WTC11 (cell line): ENCODE measurements around the gene MOV10L1. TPM values are rescaled to one million over a fixed set of nuclear protein-coding genes. Genes with fewer than 3 reads are reported as not detected.
A peak's percentile ranks its signal among the peaks of the same experiment; 100 is the strongest.

Experiments
- ATAC-seq: fragments of 200-7000 bp; cut with Tn5 transposase; 2 replicates; pipeline ENCODE4 v1.10.0; 2021; ENCODE audit warnings: mild to moderate bottlenecking, moderate library complexity
- CTCF ChIA-PET: fragments of 300-600 bp; sonication (Branson Sonifier 250); formaldehyde crosslinking; loops from one replicate; lab custom pipeline; 2021; ENCODE audit warnings: antibody characterized with exemption; lab: Charles Lee
- POLR2A ChIA-PET: fragments of 350-600 bp; sonication (Branson Sonifier 250); formaldehyde crosslinking; loops from one replicate; lab custom pipeline; 2021; ENCODE audit warnings: antibody characterized with exemption; lab: Charles Lee
- DNase-seq: peaks from one replicate; pipeline ENCODE4 v3.0.0; 2021; ENCODE audit warnings: low spot score
- H3K27ac Mint-ChIP-seq: 2 replicates; pipeline ENCODE4 v1.8.0; 2021; ENCODE audit warnings: mixed read lengths
- H3K27me3 Mint-ChIP-seq: 2 replicates; pipeline ENCODE4 v1.8.0; 2021; ENCODE audit warnings: low read depth, mild to moderate bottlenecking, moderate library complexity, mixed read lengths
- H3K36me3 Mint-ChIP-seq: 2 replicates; pipeline ENCODE4 v1.8.0; 2021; ENCODE audit warnings: mixed read lengths
- H3K4me1 Mint-ChIP-seq: 2 replicates; pipeline ENCODE4 v1.8.0; 2022; ENCODE audit warnings: mixed read lengths
- H3K4me3 Mint-ChIP-seq: 2 replicates; pipeline ENCODE4 v1.8.0; 2021; ENCODE audit warnings: mild to moderate bottlenecking, moderate library complexity, mixed read lengths
- H3K9me3 Mint-ChIP-seq: 2 replicates; pipeline ENCODE4 v1.8.0; 2021; ENCODE audit warnings: mixed read lengths
- ATF1 ChIP-seq: sonication (generic); formaldehyde crosslinking; IDR thresholded peaks from 2 replicates; pipeline ENCODE4 v1.8.1; 2023; ENCODE audit warnings: mild to moderate bottlenecking, moderate library complexity, missing genetic modification reagents
- ELF4 ChIP-seq: sonication (generic); formaldehyde crosslinking; IDR thresholded peaks from 2 replicates; pipeline ENCODE4 v1.8.1; 2022; ENCODE audit warnings: low read depth, mild to moderate bottlenecking, moderate library complexity, missing genetic modification reagents
- ETV6 ChIP-seq: sonication (generic); formaldehyde crosslinking; IDR thresholded peaks from 2 replicates; pipeline ENCODE4 v1.8.1; 2022; ENCODE audit warnings: mild to moderate bottlenecking, missing genetic modification reagents
- JAZF1 ChIP-seq: fragments of 250-450 bp; sonication (Bioruptor Pico); IDR thresholded peaks from 2 replicates; pipeline ENCODE4 v1.9.0; 2021; ENCODE audit warnings: moderate library complexity, mild to moderate bottlenecking, inconsistent platforms
- NFATC4 ChIP-seq: fragments of 250-450 bp; sonication (Bioruptor Pico); IDR thresholded peaks from 2 replicates; pipeline ENCODE4 v1.9.0; 2021; ENCODE audit warnings: mild to moderate bottlenecking
- NFYB ChIP-seq: sonication (generic); formaldehyde crosslinking; conservative IDR thresholded peaks from 2 replicates; pipeline ENCODE4 v1.8.0; 2022; ENCODE audit warnings: low read depth, missing genetic modification reagents
- SMAD4 ChIP-seq: sonication (generic); formaldehyde crosslinking; IDR thresholded peaks from 2 replicates; pipeline ENCODE4 v1.8.0; 2022; ENCODE audit warnings: mild to moderate bottlenecking, missing genetic modification reagents
- SP1 ChIP-seq: sonication (generic); formaldehyde crosslinking; conservative IDR thresholded peaks from 2 replicates; pipeline ENCODE4 v1.8.1; 2022; ENCODE audit warnings: missing genetic modification reagents
- TEAD1 ChIP-seq: sonication (generic); formaldehyde crosslinking; IDR thresholded peaks from 2 replicates; pipeline ENCODE4 v1.8.0; 2022; ENCODE audit warnings: mild to moderate bottlenecking, missing genetic modification reagents
- ZNF121 ChIP-seq: sonication (generic); formaldehyde crosslinking; IDR thresholded peaks from 2 replicates; pipeline ENCODE4 v1.8.0; 2023; ENCODE audit warnings: missing genetic modification reagents
- ZNF317 ChIP-seq: sonication (generic); formaldehyde crosslinking; IDR thresholded peaks from 2 replicates; pipeline ENCODE4 v1.8.1; 2023; ENCODE audit warnings: low read depth, mild to moderate bottlenecking, moderate library complexity, missing genetic modification reagents, borderline replicate concordance
- ZNF416 ChIP-seq: fragments of 250-450 bp; sonication (Bioruptor Pico); IDR thresholded peaks from 2 replicates; pipeline ENCODE4 v1.9.0; 2021; ENCODE audit warnings: mild to moderate bottlenecking, inconsistent platforms
- total RNA-seq: library from RNA; stranded (reverse); gene quantifications from 3 replicates; pipeline ENCODE4 v1.2.3, GENCODE V29; 2021
- TF ChIP-seq, protein P1 (sequence below): sonication (generic); formaldehyde crosslinking; IDR thresholded peaks from 2 replicates; pipeline ENCODE4 v1.8.0; 2022; ENCODE audit warnings: mild to moderate bottlenecking, missing genetic modification reagents
- TF ChIP-seq, protein P2 (sequence below): sonication (generic); formaldehyde crosslinking; IDR thresholded peaks from 2 replicates; pipeline ENCODE4 v1.8.0; 2023; ENCODE audit warnings: mild to moderate bottlenecking, missing genetic modification reagents
- TF ChIP-seq, protein P3 (sequence below): sonication (generic); formaldehyde crosslinking; IDR thresholded peaks from 2 replicates; pipeline ENCODE4 v1.8.0; 2022; ENCODE audit warnings: mild to moderate bottlenecking, missing genetic modification reagents
- TF ChIP-seq, protein P4 (sequence below): sonication (generic); formaldehyde crosslinking; IDR thresholded peaks from 2 replicates; pipeline ENCODE4 v1.8.1; 2023; ENCODE audit warnings: mild to moderate bottlenecking, missing genetic modification reagents, moderate library complexity
- TF ChIP-seq, protein P5 (sequence below): sonication (generic); formaldehyde crosslinking; IDR thresholded peaks from 2 replicates; pipeline ENCODE4 v1.8.1; 2022; ENCODE audit warnings: mild to moderate bottlenecking, moderate library complexity, missing genetic modification reagents
- TF ChIP-seq, protein P6 (sequence below): sonication (generic); formaldehyde crosslinking; IDR thresholded peaks from 2 replicates; pipeline ENCODE4 v1.8.1; 2022; ENCODE audit warnings: low read depth, missing genetic modification reagents, borderline replicate concordance
- TF ChIP-seq, protein P7 (sequence below): sonication (generic); formaldehyde crosslinking; IDR thresholded peaks from 2 replicates; pipeline ENCODE4 v1.8.0; 2023; ENCODE audit warnings: missing genetic modification reagents, mild to moderate bottlenecking, borderline replicate concordance

Gene MOV10L1
- total RNA-seq, 1 experiment from 2014 or later = not detected

DNA sequence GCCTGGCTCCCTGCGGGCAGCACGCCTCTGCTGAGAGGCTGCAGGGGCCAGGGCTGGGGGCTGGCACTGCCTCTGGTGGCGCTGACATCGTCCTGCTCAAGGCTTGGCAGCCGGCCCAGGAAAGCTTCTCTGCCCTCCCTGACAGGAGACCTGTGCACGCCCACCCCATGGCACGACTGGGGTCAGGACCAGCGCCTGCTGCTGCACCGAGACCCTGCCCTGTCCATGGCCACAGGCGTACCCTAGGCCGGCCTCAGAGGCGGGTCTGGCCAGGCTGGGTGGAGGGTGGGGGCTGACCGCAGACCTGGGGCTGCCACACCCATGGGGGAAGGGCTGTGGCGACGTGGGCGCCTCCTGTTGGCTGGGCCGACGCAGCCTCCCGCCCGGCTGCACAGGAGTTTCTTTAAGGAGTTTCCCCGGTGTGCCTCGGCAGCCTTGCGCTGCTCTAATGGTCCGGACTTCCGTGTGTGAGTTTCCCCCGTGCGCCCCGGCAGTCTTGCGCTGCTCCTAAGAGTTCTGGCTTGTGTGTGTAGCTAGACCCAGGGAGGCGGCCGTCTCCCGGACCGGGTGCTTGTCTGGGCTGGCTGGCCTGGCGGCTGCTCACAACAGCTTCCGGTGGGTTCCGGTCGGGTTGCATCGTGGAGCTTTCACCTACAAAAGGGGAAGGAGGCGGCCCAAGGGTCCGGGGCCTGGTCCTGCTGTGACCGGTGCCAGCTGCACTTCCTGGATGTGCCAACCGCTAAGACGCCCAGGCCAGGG lies 100.6 kb downstream of the MOV10L1 start:
- POLR2A ChIA-PET = interaction anchor here (1.3 kb wide), 1 partner anchor 16 kb away, joined by 3 read pairs; no protein-coding TSS in a partner anchor
- Mint-ChIP-seq H3K4me1 (peaks cover 16% of the 10 kb centered on the region), H3K27ac (no peak overlapping the region), H3K27me3 (no peaks in the 10 kb centered on the region; the same call in 1 of the 2 replicates), H3K9me3 (no peaks in the 10 kb centered on the region), H3K36me3 (no peaks in the 10 kb centered on the region; the same call in 1 of the 2 replicates), H3K4me3 (peak overlapping the region; percentile 55)
- CTCF ChIA-PET = interaction anchor here (1.0 to 2.3 kb wide), 12 partner anchors 9 to 160 kb away, joined by 3 to 14 read pairs (median 4); partner anchors contain the start of gene PANX2
- peak; percentile 68 for DNase-seq
- TF ChIP-seq ZNF121 (CRISPR knock-in tag) (0 out of 2 replicates have a peak, but pooled peaks have one; percentile 30), JAZF1 (CRISPR knock-in tag) (no peak), ZNF317 (CRISPR knock-in tag) (no peak), NFYB (CRISPR knock-in tag) (0 out of 2 replicates have a peak, but pooled peaks have one; percentile 7), ETV6 (CRISPR knock-in tag) (0 out of 2 replicates have a peak, but pooled peaks have one; percentile 30), TEAD1 (CRISPR knock-in tag) (peak; percentile 23; the same call in 1 of the 2 replicates), SP1 (CRISPR knock-in tag) (peak; percentile 66)
- TF ChIP-seq, protein P1, sequence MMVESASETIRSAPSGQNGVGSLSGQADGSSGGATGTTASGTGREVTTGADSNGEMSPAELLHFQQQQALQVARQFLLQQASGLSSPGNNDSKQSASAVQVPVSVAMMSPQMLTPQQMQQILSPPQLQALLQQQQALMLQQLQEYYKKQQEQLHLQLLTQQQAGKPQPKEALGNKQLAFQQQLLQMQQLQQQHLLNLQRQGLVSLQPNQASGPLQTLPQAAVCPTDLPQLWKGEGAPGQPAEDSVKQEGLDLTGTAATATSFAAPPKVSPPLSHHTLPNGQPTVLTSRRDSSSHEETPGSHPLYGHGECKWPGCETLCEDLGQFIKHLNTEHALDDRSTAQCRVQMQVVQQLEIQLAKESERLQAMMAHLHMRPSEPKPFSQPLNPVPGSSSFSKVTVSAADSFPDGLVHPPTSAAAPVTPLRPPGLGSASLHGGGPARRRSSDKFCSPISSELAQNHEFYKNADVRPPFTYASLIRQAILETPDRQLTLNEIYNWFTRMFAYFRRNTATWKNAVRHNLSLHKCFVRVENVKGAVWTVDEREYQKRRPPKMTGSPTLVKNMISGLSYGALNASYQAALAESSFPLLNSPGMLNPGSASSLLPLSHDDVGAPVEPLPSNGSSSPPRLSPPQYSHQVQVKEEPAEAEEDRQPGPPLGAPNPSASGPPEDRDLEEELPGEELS (CRISPR knock-in tag) = 0 out of 2 replicates have a peak, but pooled peaks have one; percentile 20
- TF ChIP-seq, protein P2, sequence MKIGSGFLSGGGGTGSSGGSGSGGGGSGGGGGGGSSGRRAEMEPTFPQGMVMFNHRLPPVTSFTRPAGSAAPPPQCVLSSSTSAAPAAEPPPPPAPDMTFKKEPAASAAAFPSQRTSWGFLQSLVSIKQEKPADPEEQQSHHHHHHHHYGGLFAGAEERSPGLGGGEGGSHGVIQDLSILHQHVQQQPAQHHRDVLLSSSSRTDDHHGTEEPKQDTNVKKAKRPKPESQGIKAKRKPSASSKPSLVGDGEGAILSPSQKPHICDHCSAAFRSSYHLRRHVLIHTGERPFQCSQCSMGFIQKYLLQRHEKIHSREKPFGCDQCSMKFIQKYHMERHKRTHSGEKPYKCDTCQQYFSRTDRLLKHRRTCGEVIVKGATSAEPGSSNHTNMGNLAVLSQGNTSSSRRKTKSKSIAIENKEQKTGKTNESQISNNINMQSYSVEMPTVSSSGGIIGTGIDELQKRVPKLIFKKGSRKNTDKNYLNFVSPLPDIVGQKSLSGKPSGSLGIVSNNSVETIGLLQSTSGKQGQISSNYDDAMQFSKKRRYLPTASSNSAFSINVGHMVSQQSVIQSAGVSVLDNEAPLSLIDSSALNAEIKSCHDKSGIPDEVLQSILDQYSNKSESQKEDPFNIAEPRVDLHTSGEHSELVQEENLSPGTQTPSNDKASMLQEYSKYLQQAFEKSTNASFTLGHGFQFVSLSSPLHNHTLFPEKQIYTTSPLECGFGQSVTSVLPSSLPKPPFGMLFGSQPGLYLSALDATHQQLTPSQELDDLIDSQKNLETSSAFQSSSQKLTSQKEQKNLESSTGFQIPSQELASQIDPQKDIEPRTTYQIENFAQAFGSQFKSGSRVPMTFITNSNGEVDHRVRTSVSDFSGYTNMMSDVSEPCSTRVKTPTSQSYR = 0 out of 2 replicates have a peak, but pooled peaks have one; percentile 51
- TF ChIP-seq, protein P3, sequence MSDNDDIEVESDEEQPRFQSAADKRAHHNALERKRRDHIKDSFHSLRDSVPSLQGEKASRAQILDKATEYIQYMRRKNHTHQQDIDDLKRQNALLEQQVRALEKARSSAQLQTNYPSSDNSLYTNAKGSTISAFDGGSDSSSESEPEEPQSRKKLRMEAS (CRISPR knock-in tag) = 0 out of 2 replicates have a peak, but pooled peaks have one; percentile 47
- ATAC-seq = peak; percentile 64

DNA sequence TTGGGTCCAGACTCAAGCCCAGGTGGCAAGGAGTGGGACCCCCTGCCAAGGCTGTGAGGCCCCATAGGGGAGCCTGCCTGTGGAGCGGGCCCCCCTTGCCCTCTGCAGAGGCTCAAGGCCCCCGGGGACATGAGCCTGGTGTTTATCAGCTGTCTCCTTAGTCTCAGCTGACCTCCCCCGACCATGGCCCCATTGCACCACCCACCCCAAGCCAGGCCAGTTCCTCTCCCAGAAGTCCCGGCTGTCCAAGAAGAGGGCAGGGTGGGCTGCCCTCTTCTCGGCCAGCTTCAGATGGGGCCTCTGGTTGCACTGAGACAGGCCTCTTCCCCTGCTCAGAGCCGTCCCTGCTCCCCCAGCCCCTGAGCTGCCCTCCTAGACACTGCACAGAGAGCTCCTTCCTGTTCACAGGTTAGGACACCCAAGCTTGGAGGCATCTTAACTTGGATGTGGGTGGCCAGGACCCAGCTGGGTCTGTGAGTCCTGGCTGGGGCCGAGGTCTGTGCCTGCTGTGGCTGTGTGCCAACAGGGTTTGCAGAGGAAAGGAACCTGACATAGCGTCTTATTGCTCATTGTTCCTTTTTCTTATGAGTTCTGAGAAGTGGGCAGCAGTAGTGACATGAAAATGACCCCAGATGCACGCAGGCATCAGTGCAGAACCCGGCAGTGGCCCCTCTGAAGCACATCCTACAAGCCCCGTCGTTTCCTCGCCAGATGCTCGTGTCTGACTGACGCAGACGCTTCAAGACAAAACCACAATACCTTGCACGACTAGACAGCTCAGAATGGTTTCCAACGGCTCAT lies 101.3 kb downstream of the MOV10L1 start:
- H3K27ac Mint-ChIP-seq = peak overlapping the region; percentile 30; the same call in 1 of the 2 replicates
- ChIA-PET POLR2A (no interaction called here), CTCF (interaction anchor here (1.1 to 2.3 kb wide), 8 partner anchors 10 to 49 kb away, joined by 3 to 14 read pairs (median 4); no protein-coding TSS in a partner anchor)
- peaks cover 16% of the 10 kb centered on the region for H3K4me1 Mint-ChIP-seq
- no peaks in the 10 kb centered on the region; the same call in 1 of the 2 replicates for H3K36me3 Mint-ChIP-seq
- DNase-seq (no peak), ATAC-seq (no peak)
- no peaks in the 10 kb centered on the region for H3K9me3 Mint-ChIP-seq
- H3K27me3 Mint-ChIP-seq = no peaks in the 10 kb centered on the region
- peak overlapping the region; percentile 55 for H3K4me3 Mint-ChIP-seq
- TF ChIP-seq NFATC4 (no peak), SMAD4 (CRISPR knock-in tag) (no peak), ATF1 (CRISPR knock-in tag) (no peak), ELF4 (CRISPR knock-in tag) (no peak), ZNF416 (CRISPR knock-in tag) (no peak)
- TF ChIP-seq, protein P4, sequence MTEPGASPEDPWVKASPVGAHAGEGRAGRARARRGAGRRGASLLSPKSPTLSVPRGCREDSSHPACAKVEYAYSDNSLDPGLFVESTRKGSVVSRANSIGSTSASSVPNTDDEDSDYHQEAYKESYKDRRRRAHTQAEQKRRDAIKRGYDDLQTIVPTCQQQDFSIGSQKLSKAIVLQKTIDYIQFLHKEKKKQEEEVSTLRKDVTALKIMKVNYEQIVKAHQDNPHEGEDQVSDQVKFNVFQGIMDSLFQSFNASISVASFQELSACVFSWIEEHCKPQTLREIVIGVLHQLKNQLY = no peak
- TF ChIP-seq, protein P5, sequence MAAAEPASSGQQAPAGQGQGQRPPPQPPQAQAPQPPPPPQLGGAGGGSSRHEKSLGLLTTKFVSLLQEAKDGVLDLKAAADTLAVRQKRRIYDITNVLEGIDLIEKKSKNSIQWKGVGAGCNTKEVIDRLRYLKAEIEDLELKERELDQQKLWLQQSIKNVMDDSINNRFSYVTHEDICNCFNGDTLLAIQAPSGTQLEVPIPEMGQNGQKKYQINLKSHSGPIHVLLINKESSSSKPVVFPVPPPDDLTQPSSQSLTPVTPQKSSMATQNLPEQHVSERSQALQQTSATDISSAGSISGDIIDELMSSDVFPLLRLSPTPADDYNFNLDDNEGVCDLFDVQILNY (CRISPR knock-in tag) = no peak
- TF ChIP-seq, protein P6, sequence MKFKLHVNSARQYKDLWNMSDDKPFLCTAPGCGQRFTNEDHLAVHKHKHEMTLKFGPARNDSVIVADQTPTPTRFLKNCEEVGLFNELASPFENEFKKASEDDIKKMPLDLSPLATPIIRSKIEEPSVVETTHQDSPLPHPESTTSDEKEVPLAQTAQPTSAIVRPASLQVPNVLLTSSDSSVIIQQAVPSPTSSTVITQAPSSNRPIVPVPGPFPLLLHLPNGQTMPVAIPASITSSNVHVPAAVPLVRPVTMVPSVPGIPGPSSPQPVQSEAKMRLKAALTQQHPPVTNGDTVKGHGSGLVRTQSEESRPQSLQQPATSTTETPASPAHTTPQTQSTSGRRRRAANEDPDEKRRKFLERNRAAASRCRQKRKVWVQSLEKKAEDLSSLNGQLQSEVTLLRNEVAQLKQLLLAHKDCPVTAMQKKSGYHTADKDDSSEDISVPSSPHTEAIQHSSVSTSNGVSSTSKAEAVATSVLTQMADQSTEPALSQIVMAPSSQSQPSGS (CRISPR knock-in tag) = no peak
- TF ChIP-seq, protein P7, sequence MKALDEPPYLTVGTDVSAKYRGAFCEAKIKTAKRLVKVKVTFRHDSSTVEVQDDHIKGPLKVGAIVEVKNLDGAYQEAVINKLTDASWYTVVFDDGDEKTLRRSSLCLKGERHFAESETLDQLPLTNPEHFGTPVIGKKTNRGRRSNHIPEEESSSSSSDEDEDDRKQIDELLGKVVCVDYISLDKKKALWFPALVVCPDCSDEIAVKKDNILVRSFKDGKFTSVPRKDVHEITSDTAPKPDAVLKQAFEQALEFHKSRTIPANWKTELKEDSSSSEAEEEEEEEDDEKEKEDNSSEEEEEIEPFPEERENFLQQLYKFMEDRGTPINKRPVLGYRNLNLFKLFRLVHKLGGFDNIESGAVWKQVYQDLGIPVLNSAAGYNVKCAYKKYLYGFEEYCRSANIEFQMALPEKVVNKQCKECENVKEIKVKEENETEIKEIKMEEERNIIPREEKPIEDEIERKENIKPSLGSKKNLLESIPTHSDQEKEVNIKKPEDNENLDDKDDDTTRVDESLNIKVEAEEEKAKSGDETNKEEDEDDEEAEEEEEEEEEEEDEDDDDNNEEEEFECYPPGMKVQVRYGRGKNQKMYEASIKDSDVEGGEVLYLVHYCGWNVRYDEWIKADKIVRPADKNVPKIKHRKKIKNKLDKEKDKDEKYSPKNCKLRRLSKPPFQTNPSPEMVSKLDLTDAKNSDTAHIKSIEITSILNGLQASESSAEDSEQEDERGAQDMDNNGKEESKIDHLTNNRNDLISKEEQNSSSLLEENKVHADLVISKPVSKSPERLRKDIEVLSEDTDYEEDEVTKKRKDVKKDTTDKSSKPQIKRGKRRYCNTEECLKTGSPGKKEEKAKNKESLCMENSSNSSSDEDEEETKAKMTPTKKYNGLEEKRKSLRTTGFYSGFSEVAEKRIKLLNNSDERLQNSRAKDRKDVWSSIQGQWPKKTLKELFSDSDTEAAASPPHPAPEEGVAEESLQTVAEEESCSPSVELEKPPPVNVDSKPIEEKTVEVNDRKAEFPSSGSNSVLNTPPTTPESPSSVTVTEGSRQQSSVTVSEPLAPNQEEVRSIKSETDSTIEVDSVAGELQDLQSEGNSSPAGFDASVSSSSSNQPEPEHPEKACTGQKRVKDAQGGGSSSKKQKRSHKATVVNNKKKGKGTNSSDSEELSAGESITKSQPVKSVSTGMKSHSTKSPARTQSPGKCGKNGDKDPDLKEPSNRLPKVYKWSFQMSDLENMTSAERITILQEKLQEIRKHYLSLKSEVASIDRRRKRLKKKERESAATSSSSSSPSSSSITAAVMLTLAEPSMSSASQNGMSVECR (CRISPR knock-in tag) = no peak
